ENCODE results near the gene CLEC7A. TPM values are rescaled to one million over a fixed set of nuclear protein-coding genes. Genes with fewer than 3 reads are reported as not detected.

CLEC7A gene
- polyA plus RNA-seq, 1 experiment, result not detected

DNA sequence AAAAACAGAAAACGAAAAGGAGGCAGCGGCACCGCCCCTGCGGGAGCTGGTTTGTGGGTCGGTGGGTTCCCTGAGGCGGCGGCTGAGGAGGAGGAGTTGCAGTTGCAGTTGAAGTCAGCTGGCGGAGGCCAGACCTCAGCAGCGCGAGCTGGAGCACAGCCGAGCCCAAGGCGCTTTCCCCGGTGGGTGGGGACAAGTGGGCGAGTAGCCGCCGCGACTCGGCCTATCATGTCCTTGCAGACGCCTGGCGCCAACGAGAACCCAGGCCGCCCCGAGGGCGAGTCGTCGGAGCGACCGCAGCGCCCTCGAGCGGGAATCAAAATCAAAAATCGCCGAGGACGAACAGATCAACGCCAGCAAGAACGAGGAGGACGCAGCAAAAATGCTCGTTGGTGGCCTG, 18.5 kb downstream of the CLEC7A start:
- Histone ChIP-seq H3K27me3 (ENCODE audit: control insufficient read depth, insufficient read depth, low read length) (no peaks in the 10 kb centered on the region), H3K4me3 (ENCODE audit: low read depth, low read length) (no peak overlapping the region), H3K36me3 (ENCODE audit: control insufficient read depth, insufficient read depth, low read length) (no peaks in the 10 kb centered on the region)
- no peak for DNase-seq (ENCODE audit: low read depth)
- ChIA-PET POLR2A (no interaction called here), CTCF (interaction anchor here (0.7 kb wide), 1 partner anchor 9 kb away, joined by 3 read pairs; no protein-coding TSS in a partner anchor)
- TF ChIP-seq, protein P1, sequence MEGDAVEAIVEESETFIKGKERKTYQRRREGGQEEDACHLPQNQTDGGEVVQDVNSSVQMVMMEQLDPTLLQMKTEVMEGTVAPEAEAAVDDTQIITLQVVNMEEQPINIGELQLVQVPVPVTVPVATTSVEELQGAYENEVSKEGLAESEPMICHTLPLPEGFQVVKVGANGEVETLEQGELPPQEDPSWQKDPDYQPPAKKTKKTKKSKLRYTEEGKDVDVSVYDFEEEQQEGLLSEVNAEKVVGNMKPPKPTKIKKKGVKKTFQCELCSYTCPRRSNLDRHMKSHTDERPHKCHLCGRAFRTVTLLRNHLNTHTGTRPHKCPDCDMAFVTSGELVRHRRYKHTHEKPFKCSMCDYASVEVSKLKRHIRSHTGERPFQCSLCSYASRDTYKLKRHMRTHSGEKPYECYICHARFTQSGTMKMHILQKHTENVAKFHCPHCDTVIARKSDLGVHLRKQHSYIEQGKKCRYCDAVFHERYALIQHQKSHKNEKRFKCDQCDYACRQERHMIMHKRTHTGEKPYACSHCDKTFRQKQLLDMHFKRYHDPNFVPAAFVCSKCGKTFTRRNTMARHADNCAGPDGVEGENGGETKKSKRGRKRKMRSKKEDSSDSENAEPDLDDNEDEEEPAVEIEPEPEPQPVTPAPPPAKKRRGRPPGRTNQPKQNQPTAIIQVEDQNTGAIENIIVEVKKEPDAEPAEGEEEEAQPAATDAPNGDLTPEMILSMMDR (IDR thresholded peaks at IDR 0.05; ENCODE audit: insufficient read depth, low read depth, low read length), result no peak

DNA sequence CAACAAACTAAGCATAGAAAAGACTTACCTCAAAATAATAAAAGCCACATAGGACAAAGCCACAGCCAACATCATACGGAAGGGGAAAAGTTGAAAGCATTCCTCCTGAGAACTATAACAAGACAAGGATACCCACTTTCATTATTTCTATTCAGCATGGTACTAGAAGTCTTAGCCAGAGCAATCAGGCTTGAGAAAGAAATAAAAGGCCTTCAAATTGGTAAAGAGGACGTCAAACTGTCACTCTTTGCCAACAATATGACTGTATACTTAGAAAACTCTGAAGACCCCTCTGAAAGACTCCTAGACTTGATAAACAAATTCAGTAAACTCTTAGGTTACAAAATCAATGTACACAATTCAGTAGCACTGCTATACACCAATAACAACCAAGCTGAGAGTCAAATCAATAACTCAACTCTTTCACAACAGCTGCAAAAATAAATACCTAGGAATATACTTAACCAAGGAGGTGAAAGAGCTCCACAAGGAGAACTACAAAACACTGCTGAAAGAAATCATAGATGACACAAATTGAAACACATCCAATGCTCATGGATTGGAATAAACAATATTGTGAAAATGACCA, 19.6 kb downstream of the CLEC7A start:
- TF ChIP-seq, protein P1 (IDR thresholded peaks at IDR 0.05; ENCODE audit: insufficient read depth, low read depth, low read length), result no peak
- H3K36me3 ChIP-seq (ENCODE audit: control insufficient read depth, insufficient read depth, low read length), result no peaks in the 10 kb centered on the region
- ChIA-PET CTCF (no interaction called here), POLR2A (no interaction called here)
- no peak for DNase-seq (ENCODE audit: low read depth)
- no peak overlapping the region for H3K4me3 ChIP-seq (ENCODE audit: low read depth, low read length)
- H3K27me3 ChIP-seq (ENCODE audit: control insufficient read depth, insufficient read depth, low read length), result no peaks in the 10 kb centered on the region

DNA sequence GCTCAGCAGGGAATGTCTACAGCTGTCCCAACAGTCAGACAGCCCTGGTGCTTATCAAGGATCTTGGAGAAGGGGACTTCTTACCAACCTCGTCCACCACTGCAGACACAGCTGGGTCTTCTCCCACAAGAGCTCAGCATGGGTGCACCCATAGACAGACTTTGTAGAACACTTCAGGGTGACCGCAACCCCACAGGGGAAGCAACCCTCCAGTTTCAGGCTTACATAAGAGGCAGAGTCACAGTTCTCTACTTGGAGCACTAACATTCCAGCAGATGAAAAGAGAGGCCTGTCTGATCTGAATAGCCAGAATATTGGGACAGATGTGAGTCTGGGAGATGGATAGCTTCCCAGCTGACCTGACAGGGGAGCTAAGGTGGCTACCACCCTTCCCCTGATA, 27.7 kb downstream of the CLEC7A start:
- Histone ChIP-seq H3K27me3 (ENCODE audit: control insufficient read depth, insufficient read depth, low read length) (no peaks in the 10 kb centered on the region), H3K36me3 (ENCODE audit: control insufficient read depth, insufficient read depth, low read length) (no peaks in the 10 kb centered on the region), H3K4me3 (ENCODE audit: low read depth, low read length) (no peak overlapping the region)
- TF ChIP-seq, protein P1 (IDR thresholded peaks at IDR 0.05; ENCODE audit: insufficient read depth, low read depth, low read length), result no peak
- ChIA-PET CTCF (interaction anchor here (0.9 to 1.3 kb wide), 3 partner anchors 9 to 35 kb away, joined by 3 to 4 read pairs (median 3); no protein-coding TSS in a partner anchor), POLR2A (no interaction called here)
- no peak for DNase-seq (ENCODE audit: low read depth)

DNA sequence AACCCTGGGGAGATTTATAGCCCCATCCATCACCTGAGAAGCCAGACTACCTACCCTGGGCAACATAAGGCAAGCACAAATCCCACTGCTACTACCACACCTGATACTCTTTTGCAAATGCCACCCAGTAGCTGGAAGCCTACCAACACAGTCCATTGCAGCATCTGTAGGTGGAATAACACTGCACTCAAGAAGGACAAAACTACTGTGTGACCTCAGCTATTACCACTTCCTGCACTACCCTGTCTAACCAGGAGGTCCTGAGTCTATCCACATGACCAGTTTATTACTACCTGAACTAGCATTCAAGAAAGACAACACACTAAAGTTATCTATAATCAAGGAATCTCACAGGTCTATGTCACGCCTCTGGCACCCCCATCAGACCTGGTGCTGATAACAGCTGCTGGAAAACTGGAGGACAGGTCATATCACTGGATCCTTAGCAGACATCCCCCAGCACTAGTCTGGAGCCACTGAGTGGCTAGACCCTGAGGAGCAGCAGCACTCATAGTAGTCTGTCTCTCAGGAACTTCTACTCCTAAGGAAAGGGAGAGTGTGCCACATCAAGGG, 28.3 kb downstream of the CLEC7A start:
- H3K36me3 ChIP-seq (ENCODE audit: control insufficient read depth, insufficient read depth, low read length), result no peaks in the 10 kb centered on the region
- TF ChIP-seq, protein P1 (IDR thresholded peaks at IDR 0.05; ENCODE audit: insufficient read depth, low read depth, low read length), result no peak
- ChIA-PET POLR2A (no interaction called here), CTCF (interaction anchor here (1.0 to 1.8 kb wide), 4 partner anchors 10 to 67 kb away, joined by 4 to 8 read pairs (median 4); no protein-coding TSS in a partner anchor)
- no peak overlapping the region for H3K4me3 ChIP-seq (ENCODE audit: low read depth, low read length)
- DNase-seq (ENCODE audit: low read depth), result no peak
- no peaks in the 10 kb centered on the region for H3K27me3 ChIP-seq (ENCODE audit: control insufficient read depth, insufficient read depth, low read length)

DNA sequence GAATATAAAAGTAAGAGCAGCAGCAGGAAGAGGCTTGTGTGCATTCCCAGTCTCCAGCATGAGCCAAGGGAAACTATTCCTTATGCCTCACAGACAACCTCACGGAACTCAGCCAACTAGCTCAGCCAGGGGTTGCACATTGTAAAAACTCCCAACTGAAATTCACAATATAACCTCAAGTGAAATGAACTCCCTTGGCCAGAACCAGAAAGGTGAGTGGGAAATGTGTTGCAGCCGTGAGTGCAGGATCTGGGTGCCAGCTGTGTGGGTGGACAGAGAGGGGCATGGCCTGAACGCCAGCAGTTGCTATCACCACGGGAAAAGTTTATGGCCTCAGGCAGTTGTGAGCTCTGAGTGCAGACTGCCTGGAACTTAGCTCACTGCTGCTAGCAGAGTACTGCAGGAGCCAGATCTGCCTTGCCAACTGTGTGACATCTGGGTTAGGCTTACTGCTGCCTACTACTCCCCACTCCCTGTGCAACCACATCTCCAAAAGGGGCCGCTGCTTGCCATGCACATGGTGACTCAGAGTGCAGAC, 28.9 kb downstream of the CLEC7A start:
- peak; percentile 73 for DNase-seq (ENCODE audit: low read depth)
- no peaks in the 10 kb centered on the region for H3K27me3 ChIP-seq (ENCODE audit: control insufficient read depth, insufficient read depth, low read length)
- CTCF ChIA-PET, result interaction anchor here (1.0 to 1.8 kb wide), 3 partner anchors 11 to 67 kb away, joined by 4 to 8 read pairs (median 4); no protein-coding TSS in a partner anchor
- no peaks in the 10 kb centered on the region for H3K36me3 ChIP-seq (ENCODE audit: control insufficient read depth, insufficient read depth, low read length)
- TF ChIP-seq, protein P1 (IDR thresholded peaks at IDR 0.05; ENCODE audit: insufficient read depth, low read depth, low read length), result no peak
- H3K4me3 ChIP-seq (ENCODE audit: low read depth, low read length), result no peak overlapping the region
- POLR2A ChIA-PET, result no interaction called here
